Panc1 (cell line): ENCODE measurements around the gene MYO1B. TPM values are rescaled to one million over a fixed set of nuclear protein-coding genes. Genes with fewer than 3 reads are reported as not detected.

ENCODE experiments used
- ATAC-seq: fragments of 200-7000 bp; cut with Tn5 transposase; 2 replicates; pipeline ENCODE4 v1.9.1; 2020; ENCODE audit warnings: mild to moderate bottlenecking, moderate library complexity
- BruUV-seq: library from RNA; stranded (reverse); fragments of 400-500 nt; replicated peaks from 2 replicates; lab custom pipeline; 2021; lab: Mats Ljungman, UMichigan
- CTCF ChIA-PET: fragments of 300-600 bp; sonication (Branson Sonifier 250); formaldehyde crosslinking; loops from one replicate; lab custom pipeline; 2022; ENCODE audit warnings: antibody characterized with exemption; lab: Charles Lee
- POLR2A ChIA-PET: fragments of 300-600 bp; sonication (Branson Sonifier 250); formaldehyde crosslinking; loops from one replicate; lab custom pipeline; 2022; ENCODE audit warnings: antibody characterized with exemption; lab: Charles Lee
- DNase-seq: peaks from one replicate; pipeline ENCODE4 v3.0.0-alpha.2; 2010; ENCODE audit warnings: low read depth, low spot score
- H3K27ac ChIP-seq: 2 replicates; pipeline ENCODE4 v1.5.1; 2011; ENCODE audit warnings: mild to moderate bottlenecking, low read length, inconsistent platforms
- H3K27me3 ChIP-seq: fragments of 200-500 bp; sonication (Bioruptor generic); 2 replicates; pipeline ENCODE4 v1.6.0; 2014; ENCODE audit warnings: low read length, inconsistent platforms; ENCODE audit not compliant: control insufficient read depth, insufficient read depth
- H3K36me3 ChIP-seq: fragments of 200-500 bp; sonication (Bioruptor generic); 2 replicates; pipeline ENCODE4 v1.5.1; 2014; ENCODE audit warnings: inconsistent platforms, mild to moderate bottlenecking, low read length, moderate library complexity; ENCODE audit not compliant: control insufficient read depth, insufficient read depth
- H3K4me1 ChIP-seq: 2 replicates; pipeline ENCODE4 v1.5.1; 2011; ENCODE audit warnings: inconsistent platforms, mild to moderate bottlenecking, low read length, moderate library complexity; ENCODE audit not compliant: control insufficient read depth, insufficient read depth
- H3K4me3 ChIP-seq, 2 experiments: 2 replicates each; pipeline ENCODE4 v1.5.1; 2011 to 2012; ENCODE audit warnings: low read depth in 2 of 2, low read length in 2 of 2, mild to moderate bottlenecking in 2 of 2, inconsistent platforms in 1 of 2, moderate library complexity in 1 of 2
- H3K9me3 ChIP-seq: fragments of 200-500 bp; sonication (Bioruptor generic); 2 replicates; pipeline ENCODE4 v1.5.1; 2014; ENCODE audit warnings: low read depth, mild to moderate bottlenecking, inconsistent platforms, low read length, moderate library complexity; ENCODE audit not compliant: control insufficient read depth, insufficient read depth
- CTCF ChIP-seq: fragments of 450-650 bp; IDR thresholded peaks from 2 replicates; pipeline ENCODE4 v1.5.1; 2017; ENCODE audit warnings: mild to moderate bottlenecking
- POLR2AphosphoS5 ChIP-seq: IDR thresholded peaks from 2 replicates; pipeline ENCODE4 v1.6.1; 2012; ENCODE audit warnings: mild to moderate bottlenecking, low read depth, low read length, moderate library complexity
- REST ChIP-seq, 2 experiments: IDR thresholded peaks; 2 replicates each; pipeline ENCODE4 v1.6.1; 2011 to 2012; ENCODE audit warnings: low read depth in 2 of 2, control low read depth in 1 of 2, low read length in 1 of 2, mild to moderate bottlenecking in 1 of 2, moderate library complexity in 1 of 2; ENCODE audit not compliant: insufficient read depth in 1 of 2
- SIN3A ChIP-seq: IDR thresholded peaks from 2 replicates; pipeline ENCODE4 v1.6.1; 2012; ENCODE audit warnings: low read depth, mild to moderate bottlenecking, low read length, moderate library complexity, borderline replicate concordance; ENCODE audit not compliant: insufficient read depth
- TCF7L2 ChIP-seq: IDR thresholded peaks from 2 replicates; pipeline ENCODE4 v1.6.1; 2011; ENCODE audit warnings: mild to moderate bottlenecking, low read depth, low read length, inconsistent platforms
- in situ Hi-C: cut with HindIII; loops from 2 replicates; pipeline ENCODE4 v1.10.0; 2016; ENCODE audit warnings: low sequenced_read_pairs, low pct_unique_long_range_greater_than_20kb
- intact Hi-C: fragments of 100-400 bp; cut with micrococcal nuclease; formaldehyde crosslinking; loops from one replicate; pipeline ENCODE4 v1.10.0; 2022; ENCODE audit not compliant: unreplicated experiment
- total RNA-seq: library from RNA; stranded (reverse); gene quantifications from one replicate; pipeline ENCODE4 v1.2.1, GENCODE V29; 2021; ENCODE audit not compliant: unreplicated experiment

The MYO1B gene
- total RNA-seq, 1 experiment from 2014 or later = 51.5 TPM

- H3K27ac ChIP-seq = no peak overlapping the region
- ChIA-PET POLR2A (no interaction called here), CTCF (no interaction called here)
- H3K4me3 ChIP-seq = no peak overlapping the region
- no peaks in the 10 kb centered on the region for H3K9me3 ChIP-seq
- peaks cover 9% of the 10 kb centered on the region for H3K4me1 ChIP-seq
- no peak for TF ChIP-seq REST (IDR thresholded peaks at IDR 0.05; ENCODE audit: insufficient read depth in 1 of 2, low read depth in 2 of 2, low read length in 1 of 2)
- TF ChIP-seq SIN3A = no peak
- TF ChIP-seq CTCF = no peak
- TF ChIP-seq POLR2AphosphoS5 = no peak
- no peak for TF ChIP-seq TCF7L2
- in situ Hi-C loops = no loop called here
- H3K36me3 ChIP-seq = no peaks in the 10 kb centered on the region
- no peak for DNase-seq
- no TSS peak for BruUV-seq
- no peaks in the 10 kb centered on the region for H3K27me3 ChIP-seq
- no peak for ATAC-seq
- intact Hi-C loops = no loop called here
These were observed 22.7 kb upstream of the MYO1B start for GRCh38 chr2:191222507-191222906.

GRCh38 chr2:191222952-191223351 lies 22.3 kb upstream of the MYO1B start:
- H3K9me3 ChIP-seq = no peaks in the 10 kb centered on the region
- H3K36me3 ChIP-seq = no peaks in the 10 kb centered on the region
- peaks cover 5% of the 10 kb centered on the region for H3K4me1 ChIP-seq
- DNase-seq = no peak
- TF ChIP-seq TCF7L2 (no peak), POLR2AphosphoS5 (no peak), SIN3A (no peak), REST (IDR thresholded peaks at IDR 0.05; ENCODE audit: insufficient read depth in 1 of 2, low read depth in 2 of 2, low read length in 1 of 2) (no peak), CTCF (no peak)
- POLR2A ChIA-PET = no interaction called here
- no peak overlapping the region for H3K4me3 ChIP-seq
- BruUV-seq = no TSS peak
- H3K27me3 ChIP-seq = no peaks in the 10 kb centered on the region
- in situ Hi-C loops (no loop called here), intact Hi-C loops (no loop called here)
- no peak overlapping the region for H3K27ac ChIP-seq
- CTCF ChIA-PET = no interaction called here
- ATAC-seq = no peak
